Fibroblast of skin of abdomen (primary cell): ENCODE measurements around the gene CLK2.
"Not testable (repeated sequence)": the region's sequence is repeated elsewhere in the genome, so short reads cannot be mapped to it uniquely, and the experiment has no call there.

Source experiments
- DNase-seq: peaks from one replicate; pipeline ENCODE4 v3.0.0-alpha.2; 2013

The CLK2 gene

GRCh38 chr1:155266553-155266952 lies 6.8 kb downstream of the CLK2 start:
- DNase-seq, result no peak

- no peak for DNase-seq
These were observed 10.2 kb downstream of the CLK2 start for GRCh38 chr1:155263067-155263466.

GRCh38 chr1:155261852-155262673 lies 11.2 kb downstream of the CLK2 start, which contains the start of gene SCAMP3:
SCAMP3 (minus strand) TSS chr1:155262360; CDS start chr1:155262151, 209 bp downstream.
- DNase-seq, result peak; percentile 98

DNA sequence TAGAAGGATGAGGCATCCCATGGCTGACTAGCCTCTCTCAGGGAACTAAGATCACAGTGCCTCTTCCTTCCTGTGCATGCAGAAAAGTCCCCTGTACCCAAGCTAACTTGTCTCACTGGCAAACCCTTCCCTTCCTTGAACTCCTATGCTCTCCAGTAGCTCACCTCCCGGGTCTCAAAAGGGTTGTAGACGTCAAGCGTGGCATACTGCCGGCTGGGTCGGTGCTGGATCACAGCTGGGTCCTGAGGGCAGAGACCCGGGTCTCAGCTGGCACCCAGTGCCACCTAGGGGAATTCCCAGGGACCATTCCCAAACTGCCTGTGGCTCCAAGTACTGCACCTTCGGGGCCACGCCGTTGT lies 11.8 kb downstream of the CLK2 start:
- no peak for DNase-seq

DNA sequence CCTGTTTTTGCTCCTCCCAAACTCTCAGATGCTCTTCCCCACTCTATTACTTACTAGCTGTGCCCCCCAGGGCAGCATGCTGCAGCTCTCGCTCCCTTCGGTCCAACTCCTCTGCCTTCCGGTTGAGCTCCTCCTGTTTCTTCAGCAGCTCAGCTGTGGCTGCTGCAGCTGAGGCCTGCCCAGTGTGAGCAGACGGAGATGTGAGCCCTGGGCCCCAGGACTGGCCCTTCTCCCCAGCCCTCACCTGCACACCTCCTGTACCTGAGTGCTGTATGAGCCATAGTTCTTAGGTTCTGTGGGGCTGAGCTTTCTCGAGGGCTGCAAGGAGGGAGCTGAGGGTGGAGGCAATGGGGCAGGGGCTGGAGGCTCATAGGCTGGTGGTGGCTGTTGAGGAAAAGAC lies 13.0 kb downstream of the CLK2 start:
- DNase-seq, result no peak

GRCh38 chr1:155256058-155256852 lies 17.0 kb downstream of the CLK2 start:
- no peak for DNase-seq

GRCh38 chr1:155255243-155256007 lies 17.9 kb downstream of the CLK2 start, which contains the start of gene ENTREP3:
ENTREP3 (minus strand) TSS chr1:155255483; CDS start chr1:155254877, 606 bp downstream.
- peak; percentile 80 for DNase-seq

- no peak for DNase-seq
These were observed 18.5 kb downstream of the CLK2 start for GRCh38 chr1:155254714-155255242.

DNA sequence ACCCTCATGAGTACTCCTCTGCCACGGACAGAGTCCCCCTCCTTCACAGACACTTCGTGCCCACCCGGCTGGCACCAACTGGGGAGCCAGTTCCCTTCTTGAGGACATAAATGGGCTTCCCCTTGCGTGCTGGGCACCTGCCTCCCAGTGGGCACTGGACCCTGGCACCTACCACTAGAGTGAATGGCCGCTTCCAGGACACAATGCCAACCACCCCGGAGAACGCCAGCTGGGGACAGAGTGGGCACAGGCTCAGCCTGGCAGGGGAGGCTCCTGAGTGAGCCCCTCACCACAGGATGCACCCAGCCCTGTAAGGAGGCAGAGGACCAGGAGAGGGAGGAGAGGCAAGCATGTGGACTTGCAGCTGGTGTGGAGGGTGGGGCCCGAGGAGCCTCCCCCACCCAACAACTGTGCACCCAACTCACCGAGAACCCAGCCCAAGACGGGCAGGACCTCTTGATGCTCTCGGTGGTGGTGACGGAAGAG lies 19.0 kb downstream of the CLK2 start:
- DNase-seq, result no peak

DNA sequence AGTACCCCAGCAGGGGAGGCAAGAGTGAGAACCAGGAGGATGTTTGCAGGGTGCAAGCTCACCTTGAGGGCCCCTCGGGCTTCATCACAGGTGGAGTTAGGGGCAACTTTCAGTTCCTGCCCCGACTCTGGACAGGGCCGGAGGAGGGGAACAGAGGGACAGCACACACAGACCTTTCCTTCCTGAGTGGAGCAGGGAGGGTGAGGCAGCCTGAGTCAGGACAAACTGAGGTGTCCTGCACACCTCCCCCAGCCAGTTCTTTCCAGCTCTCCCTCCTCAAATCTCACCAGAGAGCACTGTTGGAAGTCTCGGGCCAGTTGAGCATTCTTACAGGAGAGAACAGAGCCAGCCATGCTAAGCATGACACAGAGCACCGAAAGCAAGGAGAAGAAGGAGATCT lies 19.5 kb downstream of the CLK2 start:
- no peak for DNase-seq

GRCh38 chr1:155253208-155253607 lies 20.1 kb downstream of the CLK2 start:
- no peak for DNase-seq

- no peak for DNase-seq
These were observed 21.7 kb downstream of the CLK2 start for GRCh38 chr1:155251566-155251965.

DNA sequence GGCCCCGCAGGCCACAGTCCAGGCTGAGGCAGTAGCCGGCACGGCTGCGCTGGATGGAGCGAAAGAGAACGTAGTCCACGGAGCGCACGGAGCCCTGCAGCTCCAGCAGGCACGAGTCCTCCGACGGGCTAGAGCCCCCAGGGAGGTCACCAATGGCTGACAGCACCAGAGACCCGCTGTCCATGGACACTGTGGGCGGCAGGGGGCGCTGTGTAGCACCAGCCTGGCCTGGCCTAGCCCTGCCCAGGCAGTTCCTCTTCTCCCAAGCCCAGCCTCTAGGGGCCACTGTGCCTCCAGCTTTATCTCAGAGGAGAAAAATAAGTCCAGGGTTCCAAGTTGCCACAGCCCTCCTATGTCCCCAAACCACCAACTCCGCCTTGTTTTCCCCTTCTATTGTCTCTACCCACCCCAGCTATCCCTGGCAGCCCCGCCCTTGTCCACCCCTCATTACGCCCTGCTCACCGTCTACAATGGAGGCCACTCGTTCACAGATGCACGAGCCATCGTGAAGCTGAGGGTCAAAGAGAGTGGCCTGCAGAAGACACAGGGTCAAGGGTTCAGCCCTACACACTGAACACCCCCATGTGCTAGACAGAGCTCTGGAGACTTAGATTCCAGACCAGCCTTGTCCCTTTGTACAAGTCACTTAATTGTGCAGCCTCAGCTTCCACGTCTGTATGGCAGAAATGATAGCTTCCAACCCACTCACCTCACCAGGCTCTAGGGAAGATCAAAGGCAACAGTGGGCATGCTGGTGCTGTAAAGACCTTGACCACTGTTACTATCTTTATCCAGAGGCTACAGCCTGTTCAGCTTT lies 22.5 kb downstream of the CLK2 start:
- peak; percentile 89 for DNase-seq

- DNase-seq, result no peak
These were observed 23.1 kb downstream of the CLK2 start for GRCh38 chr1:155250246-155250632.

- DNase-seq, result no peak
These were observed 25.4 kb downstream of the CLK2 start for GRCh38 chr1:155247667-155248553.

- not testable (repeated sequence) for DNase-seq
These were observed 26.5 kb downstream of the CLK2 start for GRCh38 chr1:155246796-155247195.

- DNase-seq, result no peak
These were observed 28.2 kb downstream of the CLK2 start for GRCh38 chr1:155245163-155245524.

DNA sequence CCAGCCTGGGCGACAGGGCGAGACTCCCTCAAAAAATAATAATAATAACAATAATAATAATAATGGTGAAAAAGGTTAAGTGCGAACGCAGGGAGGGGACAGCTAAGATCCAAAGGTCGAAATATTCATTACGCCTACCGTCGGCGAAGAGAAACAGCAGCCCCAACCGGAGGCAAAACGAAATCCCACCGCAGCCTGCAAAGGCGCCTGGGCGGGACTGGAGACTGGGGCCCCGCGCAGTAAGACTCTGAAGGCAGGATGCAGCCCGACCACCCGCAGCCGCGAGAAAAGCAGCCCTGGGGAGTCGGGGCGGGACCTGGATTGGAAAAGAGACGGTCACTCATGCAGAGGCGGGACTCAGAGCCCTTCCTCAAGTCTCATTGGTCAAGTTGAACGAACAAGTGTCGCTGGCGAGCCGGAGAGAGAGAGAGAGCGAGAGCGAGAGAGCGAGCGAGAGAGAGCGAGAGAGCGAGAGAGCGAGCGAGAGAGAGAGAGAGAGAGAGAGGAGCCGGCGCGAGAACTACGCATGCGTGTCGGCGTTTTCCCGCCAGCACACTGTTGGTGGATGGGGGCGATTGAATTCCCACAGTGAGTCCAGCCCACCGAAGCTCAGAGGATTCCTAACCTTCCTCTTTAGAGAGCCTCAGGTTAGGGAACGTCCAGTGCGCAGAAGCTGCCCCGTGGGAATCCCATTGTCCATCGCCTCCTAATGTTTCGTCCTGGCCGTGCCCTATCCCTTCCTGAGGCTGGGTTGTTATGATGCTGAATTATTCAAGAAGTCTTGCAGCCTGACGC lies 28.7 kb downstream of the CLK2 start:
- DNase-seq, result peak; percentile 100

DNA sequence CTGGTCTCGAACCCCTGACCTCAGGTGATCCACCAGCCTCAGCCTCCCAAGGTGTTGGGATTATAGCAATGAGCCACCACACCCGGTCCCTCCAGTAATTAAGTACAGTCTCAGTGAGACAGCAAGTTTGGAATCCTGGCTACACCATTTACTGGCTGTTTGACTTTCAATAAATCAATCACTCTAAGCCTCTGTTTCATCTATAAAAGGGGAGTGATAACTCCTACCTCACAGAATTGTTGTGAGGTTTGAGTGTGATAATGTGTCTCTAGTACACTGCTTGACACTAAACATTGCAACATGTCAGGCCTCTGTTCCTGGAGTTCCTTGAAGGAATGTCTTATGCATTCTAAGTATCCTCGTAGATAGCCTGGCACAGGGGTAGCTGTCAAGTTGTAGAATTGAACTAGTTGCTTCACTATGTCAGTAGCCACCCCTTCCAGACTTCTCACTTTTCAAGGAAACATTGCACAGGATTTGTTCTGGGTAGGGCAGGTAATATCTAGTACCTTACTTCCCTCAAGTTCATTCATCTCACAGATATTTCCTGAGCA lies 30.4 kb downstream of the CLK2 start:
- no peak for DNase-seq
